EL (cell line): ENCODE data around the gene ISLR.

ENCODE experiments used
- DNase-seq: peaks from one replicate; pipeline ENCODE4 v3.0.0-alpha.2; 2016

ISLR gene

GRCh38 chr15:74173380-74174218, at the start of gene ISLR:
Gene ISLR (plus strand): TSS chr15:74173710. CDS start chr15:74174859, 1,149 bp downstream.
- no peak for DNase-seq

GRCh38 chr15:74124196-74124595, 49.3 kb upstream of the ISLR start:
- DNase-seq = no peak

GRCh38 chr15:74124759-74125158, 48.8 kb upstream of the ISLR start:
- DNase-seq = no peak

- peak; percentile 83 for DNase-seq
Measured at GRCh38 chr15:74127255-74127953, 46.1 kb upstream of the ISLR start.

GRCh38 chr15:74127954-74128784, 45.3 kb upstream of the ISLR start:
- peak; percentile 19 for DNase-seq

- DNase-seq = no peak
Measured at GRCh38 chr15:74128785-74129585, 44.5 kb upstream of the ISLR start.

GRCh38 chr15:74129586-74130154, 43.8 kb upstream of the ISLR start:
- no peak for DNase-seq

- no peak for DNase-seq
Measured at GRCh38 chr15:74130155-74130848, 43.2 kb upstream of the ISLR start, which contains the start of gene ISLR2. Gene ISLR2 (plus strand): TSS chr15:74130586. CDS start chr15:74132755, 2,169 bp downstream.

GRCh38 chr15:74130849-74131627, 42.5 kb upstream of the ISLR start:
- DNase-seq = no peak

- no peak for DNase-seq
Measured at GRCh38 chr15:74131628-74132413, 41.7 kb upstream of the ISLR start.

- no peak for DNase-seq
Measured at GRCh38 chr15:74132681-74133651, 40.5 kb upstream of the ISLR start.

- no peak for DNase-seq
Measured at GRCh38 chr15:74133694-74134386, 39.7 kb upstream of the ISLR start.

GRCh38 chr15:74134387-74135027, 39.0 kb upstream of the ISLR start:
- DNase-seq = peak; percentile 48

GRCh38 chr15:74135041-74135565, 38.4 kb upstream of the ISLR start:
- DNase-seq = no peak

GRCh38 chr15:74136540-74136813, 37.0 kb upstream of the ISLR start:
- DNase-seq = no peak

- DNase-seq = no peak
Measured at GRCh38 chr15:74136814-74137536, 36.5 kb upstream of the ISLR start.

GRCh38 chr15:74137537-74137894, 36.0 kb upstream of the ISLR start:
- no peak for DNase-seq
